Muscle of arm (tissue), 12 donors: ENCODE results near the gene TLR6. TPM values are rescaled to one million over a fixed set of nuclear protein-coding genes. Genes with fewer than 3 reads are reported as not detected.
A peak's percentile ranks its signal among the peaks of the same experiment; 100 is the strongest.

Source experiments
- DNase-seq: peaks from one replicate; pipeline ENCODE4 v3.0.0-alpha.2; 2013
- polyA plus RNA-seq, 12 donors: library from polyadenylated mRNA; unstranded; fragments of 120-200 nt; gene quantifications; one replicate each; pipeline ENCODE4 v1.2.1, GENCODE V29; 2013; ENCODE audit not compliant: insufficient read length in 12 of 12

Gene TLR6
- polyA plus RNA-seq, 12 donors = 0.82 to 2.6 (median 1.4) TPM; not detected in 2

DNA sequence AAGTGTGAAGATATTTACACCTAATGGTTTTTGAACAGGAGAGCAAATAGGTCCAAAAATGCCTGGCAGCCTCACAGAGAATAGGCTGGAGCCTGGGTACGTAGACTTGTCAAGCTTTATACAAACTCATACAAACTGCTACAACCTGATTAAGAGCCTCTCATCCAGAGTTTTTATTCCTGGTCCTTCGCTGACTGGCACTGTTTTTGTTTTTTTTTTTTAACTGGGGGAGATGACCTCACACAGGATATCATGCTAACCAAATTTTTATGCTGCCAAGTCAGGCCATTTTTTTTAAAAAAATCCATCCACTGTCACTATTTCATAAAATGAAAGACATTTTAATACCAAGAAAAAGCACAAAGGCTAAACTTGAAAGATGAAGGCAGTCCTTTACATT is 12.9 kb upstream of the TLR6 start:
- no peak for DNase-seq

DNA sequence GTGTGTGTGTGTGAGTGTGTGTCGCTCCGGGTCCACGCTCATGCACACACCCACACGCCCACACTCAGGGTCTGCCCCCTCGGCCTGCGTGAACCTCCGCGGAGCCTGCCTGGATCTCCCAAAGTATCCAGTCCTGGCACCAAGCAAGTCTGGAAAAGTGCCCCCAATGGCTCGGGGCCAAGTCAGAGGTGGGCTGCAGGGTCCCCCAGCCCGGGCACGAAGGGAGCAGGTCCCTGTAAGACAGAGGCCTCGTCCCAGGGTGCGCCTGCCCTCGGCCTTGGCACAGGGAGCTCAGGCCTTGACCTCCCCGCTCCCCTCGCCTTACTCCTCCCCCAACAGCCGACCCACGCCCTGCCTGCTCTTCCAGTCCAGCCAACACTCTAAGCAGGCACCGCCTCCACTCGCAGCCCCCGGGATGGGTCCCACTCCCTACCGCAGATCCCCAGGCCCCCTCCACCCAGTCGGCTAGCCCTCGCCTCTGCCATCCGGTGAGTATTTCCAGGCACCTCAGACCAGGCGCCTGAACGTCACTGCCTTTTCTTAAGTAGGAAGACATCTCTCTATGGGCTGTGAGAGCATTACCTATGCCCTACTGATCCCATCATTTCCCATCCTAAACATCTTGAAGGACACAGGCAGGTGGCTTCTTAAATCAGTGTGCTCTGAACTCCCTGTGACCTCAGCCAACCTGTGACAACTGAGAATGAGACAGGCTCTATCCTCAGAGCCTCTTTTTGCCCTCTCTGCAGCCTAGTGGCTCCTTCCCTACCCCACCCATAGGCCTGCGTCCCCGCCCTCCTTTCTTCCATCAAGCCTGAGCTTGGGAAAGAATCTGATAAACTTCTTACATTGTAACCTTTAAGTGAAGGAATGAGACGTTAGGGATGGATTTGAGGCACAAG is 11.7 kb upstream of the TLR6 start:
- DNase-seq = peak; percentile 62

- peak; percentile 80 for DNase-seq
Measured at GRCh38 chr4:38867478-38868058, 11.0 kb upstream of the TLR6 start, which contains the start of gene FAM114A1. FAM114A1 (plus strand) TSS chr4:38867806; CDS start chr4:38878079, 10,273 bp downstream.

GRCh38 chr4:38866973-38867477 is 10.4 kb upstream of the TLR6 start:
- DNase-seq = no peak

DNA sequence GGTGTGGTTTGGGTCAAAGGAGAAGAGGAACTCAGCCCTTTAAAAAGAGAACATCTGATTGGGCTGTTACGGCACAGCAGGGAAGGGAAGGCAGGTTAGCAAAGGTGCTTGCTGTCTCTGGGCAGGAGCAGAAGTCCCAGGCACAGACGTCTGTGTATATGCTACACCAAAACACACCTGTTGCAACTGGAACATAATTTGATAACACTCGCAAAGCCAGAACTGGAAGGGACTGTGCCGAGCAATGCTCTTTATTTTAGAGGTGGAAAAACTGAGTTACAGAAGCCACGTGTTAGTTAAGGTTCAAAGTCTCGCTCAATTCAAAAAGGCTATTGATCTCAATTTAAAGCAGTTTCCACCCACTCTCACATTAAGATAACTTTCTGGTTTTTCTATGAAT is 8.8 kb upstream of the TLR6 start:
- DNase-seq = no peak

- DNase-seq = no peak
Measured at GRCh38 chr4:38861791-38862190, 5.2 kb upstream of the TLR6 start.

GRCh38 chr4:38860788-38861424 is 4.3 kb upstream of the TLR6 start:
- no peak for DNase-seq

DNA sequence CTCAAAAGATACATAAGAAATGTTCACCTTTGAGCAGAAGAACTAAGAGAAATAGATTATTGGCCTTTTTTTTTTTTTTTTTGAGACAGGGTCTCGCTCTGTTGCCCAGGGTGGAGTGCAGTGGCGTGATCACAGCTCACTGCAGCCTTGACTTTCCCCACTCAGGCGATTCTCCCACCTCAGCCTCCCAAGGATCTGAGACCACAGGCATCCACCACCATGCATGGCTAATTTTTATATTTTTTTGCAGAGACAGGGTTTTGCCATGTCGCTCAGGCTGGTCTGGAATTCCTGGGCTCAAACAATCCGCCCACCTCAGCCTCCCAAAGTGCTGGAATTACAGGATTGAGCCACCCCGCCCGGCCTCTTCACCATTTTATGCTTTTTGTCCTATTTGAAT is 2.9 kb upstream of the TLR6 start:
- DNase-seq = no peak

DNA sequence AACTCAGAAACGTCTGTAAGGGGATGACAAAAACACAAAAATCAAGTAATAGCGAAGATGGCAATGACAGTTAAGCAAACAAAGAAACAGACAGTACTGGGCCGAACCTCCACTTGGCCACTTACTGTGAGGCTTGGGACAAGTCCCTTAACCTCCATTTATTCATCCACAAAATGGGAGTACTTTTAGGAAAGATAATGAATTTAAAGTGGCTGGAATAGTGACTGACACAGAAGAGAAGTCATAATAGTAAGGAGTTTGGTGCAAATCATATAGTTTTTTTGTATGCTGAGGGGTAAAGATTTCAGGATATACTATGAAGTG is 1.4 kb upstream of the TLR6 start:
- DNase-seq = no peak

GRCh38 chr4:38857354-38858096 is 908 bp upstream of the TLR6 start:
- DNase-seq = no peak

DNA sequence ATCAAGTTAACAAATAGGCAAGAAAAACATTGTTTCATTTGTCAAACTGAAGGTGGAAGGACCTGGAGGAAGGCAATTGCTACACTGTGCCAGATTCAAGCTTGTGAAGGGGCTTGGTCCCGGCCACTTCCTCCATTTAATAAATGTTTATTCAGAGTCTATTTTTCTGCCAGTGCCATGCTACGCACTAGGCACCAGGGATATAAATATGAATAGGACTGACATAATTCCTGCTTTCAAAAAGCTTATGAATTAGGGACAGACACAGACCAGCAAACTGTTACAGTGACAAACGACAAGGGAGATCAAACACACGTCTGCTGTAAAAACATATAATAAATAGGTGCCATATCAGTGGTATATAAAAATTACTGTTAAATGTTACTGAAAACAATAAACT is 571 bp downstream of the TLR6 start:
- no peak for DNase-seq

- DNase-seq = no peak
Measured at GRCh38 chr4:38855466-38855865, 1.2 kb downstream of the TLR6 start.

DNA sequence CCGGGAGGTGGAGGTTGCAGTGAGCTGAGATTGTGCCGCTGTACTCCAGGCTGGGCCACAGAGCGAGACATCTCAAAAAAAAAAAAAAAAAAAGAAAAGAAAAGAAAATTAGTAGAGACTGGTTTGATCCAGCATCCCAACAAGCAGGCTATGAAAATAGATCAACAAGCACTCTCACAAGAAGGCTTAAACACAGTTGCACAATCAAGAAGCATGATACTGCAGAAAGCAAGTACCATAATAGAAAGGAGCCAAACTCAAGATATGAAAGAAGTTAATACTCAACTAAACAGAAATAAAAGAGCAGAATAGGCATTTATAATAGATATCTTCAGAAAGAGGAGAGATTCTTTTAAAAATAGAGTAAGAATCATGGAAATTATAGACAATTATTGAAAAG is 10.6 kb downstream of the TLR6 start:
- no peak for DNase-seq

- no peak for DNase-seq
Measured at GRCh38 chr4:38842994-38843393, 13.6 kb downstream of the TLR6 start.

DNA sequence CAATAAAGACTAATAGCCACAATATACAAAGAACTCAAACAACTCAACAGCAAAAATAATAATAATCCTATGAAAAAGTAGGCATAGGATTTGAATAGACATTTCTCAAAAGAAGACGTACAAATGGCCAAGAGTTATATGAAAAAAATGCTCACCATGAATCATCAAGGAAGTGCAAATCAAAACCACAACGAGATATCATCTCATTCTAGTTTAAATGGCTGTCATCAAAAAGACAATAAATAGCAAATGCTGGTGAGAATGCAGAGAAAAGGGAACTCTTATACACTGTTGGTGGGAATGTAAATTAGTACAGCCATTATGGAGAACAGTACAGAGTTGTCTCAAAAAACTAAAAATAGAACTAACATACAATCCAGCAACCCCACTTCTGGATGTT is 18.8 kb downstream of the TLR6 start:
- no peak for DNase-seq

DNA sequence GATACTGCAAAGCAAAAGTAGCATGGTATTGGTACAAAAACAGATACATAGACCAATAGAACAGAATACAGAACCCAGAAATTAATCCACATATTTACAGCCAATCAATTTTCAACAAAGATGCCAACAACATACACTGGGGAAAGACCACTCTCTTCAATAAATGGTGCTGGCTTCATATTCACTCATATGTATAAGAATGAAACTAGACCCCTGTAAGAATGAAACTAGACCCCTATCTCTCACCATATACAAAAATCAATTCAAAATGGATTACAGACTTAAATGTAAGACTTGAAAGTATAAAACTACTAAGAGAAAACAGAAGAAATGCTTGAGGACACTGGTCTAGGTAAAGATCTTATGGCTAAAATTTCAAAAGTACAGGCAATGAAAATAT is 19.3 kb downstream of the TLR6 start:
- no peak for DNase-seq

- DNase-seq = no peak
Measured at GRCh38 chr4:38834570-38834969, 22.0 kb downstream of the TLR6 start.

DNA sequence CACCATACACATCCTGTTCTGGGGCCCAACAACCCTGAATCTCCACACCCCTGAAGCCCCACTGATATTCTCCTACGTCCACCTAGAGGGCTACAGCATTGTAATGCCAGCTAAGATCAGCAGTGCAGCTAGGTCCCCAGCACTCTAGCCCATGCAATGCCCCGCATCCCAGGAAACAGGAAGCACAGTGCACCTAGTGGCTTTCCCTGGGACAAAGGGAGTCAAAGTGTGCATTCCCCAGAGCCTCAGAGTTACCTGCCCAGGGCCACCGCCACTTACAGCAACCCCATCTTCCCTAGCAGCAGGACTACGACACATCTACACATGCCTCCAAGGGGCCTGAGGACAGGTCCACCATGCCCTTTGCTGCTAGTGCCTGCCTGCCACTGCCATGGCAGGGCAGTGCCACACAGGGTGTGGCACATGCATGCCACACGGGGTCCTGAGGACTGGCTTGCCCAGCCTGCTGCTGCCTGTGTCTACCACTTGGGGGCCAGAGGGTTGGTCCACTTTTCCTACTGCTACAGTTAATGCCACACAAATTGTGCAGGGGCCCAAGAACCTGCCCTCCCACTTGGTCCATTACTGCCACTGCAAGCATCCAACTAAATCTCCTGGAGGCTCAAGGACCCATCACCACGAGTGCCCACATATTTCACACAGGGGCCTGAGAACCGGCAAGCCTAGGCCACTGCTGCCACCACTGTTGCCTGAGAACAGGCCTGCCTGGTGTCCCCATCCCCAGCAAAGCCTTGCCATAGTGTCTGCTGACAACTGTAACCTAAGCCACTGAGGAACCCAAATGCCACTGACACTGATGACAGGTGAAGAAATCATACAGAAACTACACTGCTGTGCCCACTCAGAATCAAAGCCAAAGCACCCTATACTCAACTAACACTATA is 23.7 kb downstream of the TLR6 start:
- DNase-seq = no peak

- no peak for DNase-seq
Measured at GRCh38 chr4:38832206-38832605, 24.4 kb downstream of the TLR6 start.

- no peak for DNase-seq
Measured at GRCh38 chr4:38831653-38832052, 25.0 kb downstream of the TLR6 start.

GRCh38 chr4:38829237-38829636 is 27.4 kb downstream of the TLR6 start:
- DNase-seq = no peak
